HPDE6-E6E7 (cell line): ENCODE results near the gene CRACR2B.

Source experiments
- DNase-seq: peaks from one replicate; pipeline ENCODE4 v3.0.0; 2011; ENCODE audit warnings: missing footprints; ENCODE audit errors: extremely low spot score

The CRACR2B gene

DNA sequence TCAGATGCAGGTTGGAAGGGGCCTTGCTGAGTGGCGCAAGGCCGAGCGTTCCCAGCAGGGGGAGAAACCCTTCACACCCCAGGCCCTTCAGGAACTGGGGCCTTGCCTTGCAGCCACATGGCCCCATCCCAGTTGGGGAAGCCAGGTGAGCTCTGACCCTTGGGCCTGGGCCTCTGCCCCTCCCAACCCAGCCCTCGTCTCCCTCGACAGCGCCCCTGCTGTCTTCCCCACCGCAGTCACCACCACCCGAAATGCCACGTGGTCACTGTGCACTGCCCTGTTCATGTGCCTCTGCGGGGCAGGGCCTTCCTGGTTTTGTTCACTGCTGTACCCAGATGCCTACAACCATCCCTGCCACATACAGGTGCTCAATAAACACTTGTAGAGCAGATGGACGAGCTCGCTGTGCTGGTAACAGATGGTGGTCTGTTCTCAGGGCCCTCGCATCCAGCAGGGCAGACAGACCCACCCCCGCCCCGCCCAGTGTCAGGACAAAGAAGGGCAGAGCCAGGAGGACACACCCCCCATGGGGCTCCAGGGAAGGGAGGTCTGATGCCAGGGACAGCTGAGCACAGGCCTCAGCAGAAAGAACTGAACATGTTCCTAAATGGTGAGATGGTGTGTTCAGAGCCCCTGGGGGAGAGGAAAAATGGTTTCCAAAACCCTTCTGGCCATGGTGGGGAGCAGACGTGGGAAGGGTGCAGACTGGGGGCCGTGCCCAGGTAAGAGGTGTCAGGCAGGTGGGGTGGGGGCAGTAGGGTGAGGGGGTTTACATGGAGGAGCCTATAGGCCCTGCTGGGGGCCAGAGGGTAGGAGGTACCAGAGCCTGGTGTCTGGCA lies 10.9 kb downstream of the CRACR2B start:
- DNase-seq = no peak

DNA sequence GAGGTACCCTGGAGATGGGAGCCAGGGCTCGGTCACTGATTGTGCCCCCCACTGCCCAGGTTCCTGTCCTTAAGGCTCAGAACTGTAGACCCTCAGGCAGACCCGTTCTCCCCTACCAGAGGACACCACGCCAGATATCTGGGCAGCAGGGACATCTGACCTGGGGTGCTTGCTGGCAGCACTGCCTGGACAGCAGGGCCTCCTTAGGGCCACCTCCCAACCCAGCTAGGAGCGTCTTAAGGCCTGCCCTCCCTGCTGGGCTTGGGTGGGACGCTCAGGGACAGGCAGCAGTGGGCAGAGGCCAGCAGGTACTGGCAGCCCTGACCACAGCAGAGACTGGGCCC lies 11.5 kb downstream of the CRACR2B start:
- no peak for DNase-seq

DNA sequence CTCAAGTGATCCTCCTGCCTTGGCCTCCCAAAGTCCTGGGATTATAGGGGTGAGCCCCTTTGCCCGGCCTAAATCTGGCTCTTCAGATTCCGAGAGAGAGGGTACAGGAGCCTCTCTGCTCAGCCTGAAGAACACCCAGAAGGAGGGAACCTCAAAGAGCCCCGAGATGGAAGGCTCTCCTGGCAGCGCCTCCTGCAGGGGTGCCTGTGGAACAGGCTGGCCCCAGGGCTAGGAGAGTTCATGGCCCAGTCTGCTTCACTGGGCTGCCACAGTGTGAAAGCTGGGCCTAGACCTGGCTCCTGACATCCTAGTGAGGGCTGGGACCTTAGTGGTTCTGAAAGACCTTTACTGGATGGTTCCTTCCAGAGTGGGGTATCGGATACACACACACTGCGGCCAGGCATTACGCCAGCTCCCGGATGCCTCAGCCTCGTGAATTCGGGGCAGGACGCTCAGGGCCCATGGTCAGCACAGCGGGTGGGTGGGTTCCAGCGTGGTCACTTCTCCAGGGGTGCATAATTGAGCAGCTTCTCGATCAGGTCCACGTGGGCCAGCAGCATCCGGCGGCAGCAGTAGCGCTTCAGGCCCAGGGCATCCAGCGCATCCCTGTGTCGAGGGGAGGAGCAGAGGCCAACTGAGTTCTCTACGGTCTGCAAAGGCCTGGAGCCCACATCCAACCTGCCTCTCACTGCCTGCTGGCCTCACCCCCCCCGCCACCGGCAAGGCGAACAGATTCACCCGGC lies 12.3 kb downstream of the CRACR2B start:
- DNase-seq = no peak

DNA sequence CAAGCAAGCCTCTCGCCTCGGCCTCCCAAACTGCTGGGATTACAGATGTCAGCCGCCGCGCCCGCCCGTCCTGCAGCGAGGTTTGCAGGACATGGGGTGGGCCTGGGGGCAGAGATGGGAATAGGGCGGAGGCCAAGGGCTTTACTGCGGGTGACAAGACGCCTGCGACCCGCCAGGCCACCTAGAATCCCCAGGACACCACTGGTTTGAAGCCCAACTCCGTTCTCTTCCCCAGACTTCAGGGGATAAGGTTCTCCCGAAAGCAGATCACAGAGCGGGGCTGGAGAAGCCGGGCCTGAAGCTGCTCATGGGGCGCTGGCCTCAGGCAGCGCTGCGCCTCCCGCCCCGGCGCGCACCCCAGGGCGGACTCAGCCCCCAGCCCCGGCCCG lies 14.3 kb downstream of the CRACR2B start:
- no peak for DNase-seq

DNA sequence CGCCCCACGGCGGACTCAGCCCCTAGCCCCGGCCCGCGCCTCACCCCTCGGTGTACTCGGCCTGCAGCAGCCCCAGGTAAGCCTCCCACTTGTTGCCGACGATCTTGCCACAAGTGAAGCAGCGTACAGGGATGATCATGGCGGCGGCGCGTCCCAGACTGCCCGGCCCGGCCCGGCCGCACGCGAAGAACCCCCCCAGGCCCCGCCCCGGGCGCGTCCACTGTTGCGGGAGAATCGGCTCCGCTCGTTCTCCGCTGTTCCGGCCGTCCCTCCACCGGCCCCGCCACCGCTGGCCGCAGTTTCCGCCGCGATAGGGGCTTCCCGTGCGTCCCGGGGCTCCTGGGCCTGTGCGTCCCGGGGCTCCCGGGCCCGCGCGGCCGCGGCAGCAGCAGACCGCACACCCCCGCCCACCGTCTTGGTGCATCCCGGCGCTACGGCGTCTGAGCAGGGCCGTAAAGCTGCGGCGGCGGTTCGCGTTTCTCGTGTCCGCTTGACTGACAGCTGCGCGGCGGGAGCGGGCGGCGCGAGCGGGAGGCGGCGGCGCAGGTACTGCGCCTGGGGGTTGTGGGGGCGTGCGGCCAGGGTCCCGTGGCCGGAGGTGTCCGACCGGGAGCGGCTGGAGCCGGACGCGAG lies 14.8 kb downstream of the CRACR2B start, which contains the start of the genes POLR2L and TSPAN4:
Gene POLR2L (minus strand): TSS at position 160 of the 633 bp plus-strand sequence. CDS start 21 bp downstream, at position 139.
Gene TSPAN4 (plus strand): TSS at position 483 of the 633 bp plus-strand sequence. CDS start 7,453 bp downstream, outside the sequence.
- no peak for DNase-seq

DNA sequence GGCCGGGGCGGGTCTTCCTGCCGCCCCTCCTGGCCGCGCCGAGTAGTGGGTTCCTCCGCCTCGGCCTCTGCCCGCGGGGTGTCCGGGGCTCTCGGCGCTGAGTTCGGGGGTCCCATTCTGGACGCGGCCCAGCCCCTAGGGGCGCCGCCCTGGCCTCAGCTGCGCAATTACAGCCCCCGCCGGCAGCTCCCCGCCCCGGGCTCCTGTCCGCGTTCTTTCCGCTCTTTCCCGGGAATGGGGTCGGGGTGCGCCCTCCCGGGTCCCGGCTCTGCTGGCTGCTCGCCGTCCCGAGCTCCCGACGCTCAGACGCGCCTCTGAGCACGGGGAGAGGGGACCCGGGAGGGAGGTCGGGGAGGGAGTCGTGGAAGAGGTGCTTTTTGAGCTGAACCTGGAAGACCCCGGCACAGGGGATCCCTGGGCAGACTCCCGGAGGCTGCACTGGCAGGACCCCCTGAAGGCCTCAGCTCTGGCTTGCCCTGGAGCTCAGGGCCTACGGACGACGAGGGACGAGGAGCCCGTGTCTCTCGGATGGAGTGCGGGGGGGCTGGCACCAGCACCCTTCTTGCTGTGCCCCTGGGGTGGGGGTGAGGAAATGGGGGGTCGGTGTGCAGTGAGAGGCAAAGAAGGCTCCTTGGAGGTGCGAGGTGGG lies 15.5 kb downstream of the CRACR2B start:
- no peak for DNase-seq

DNA sequence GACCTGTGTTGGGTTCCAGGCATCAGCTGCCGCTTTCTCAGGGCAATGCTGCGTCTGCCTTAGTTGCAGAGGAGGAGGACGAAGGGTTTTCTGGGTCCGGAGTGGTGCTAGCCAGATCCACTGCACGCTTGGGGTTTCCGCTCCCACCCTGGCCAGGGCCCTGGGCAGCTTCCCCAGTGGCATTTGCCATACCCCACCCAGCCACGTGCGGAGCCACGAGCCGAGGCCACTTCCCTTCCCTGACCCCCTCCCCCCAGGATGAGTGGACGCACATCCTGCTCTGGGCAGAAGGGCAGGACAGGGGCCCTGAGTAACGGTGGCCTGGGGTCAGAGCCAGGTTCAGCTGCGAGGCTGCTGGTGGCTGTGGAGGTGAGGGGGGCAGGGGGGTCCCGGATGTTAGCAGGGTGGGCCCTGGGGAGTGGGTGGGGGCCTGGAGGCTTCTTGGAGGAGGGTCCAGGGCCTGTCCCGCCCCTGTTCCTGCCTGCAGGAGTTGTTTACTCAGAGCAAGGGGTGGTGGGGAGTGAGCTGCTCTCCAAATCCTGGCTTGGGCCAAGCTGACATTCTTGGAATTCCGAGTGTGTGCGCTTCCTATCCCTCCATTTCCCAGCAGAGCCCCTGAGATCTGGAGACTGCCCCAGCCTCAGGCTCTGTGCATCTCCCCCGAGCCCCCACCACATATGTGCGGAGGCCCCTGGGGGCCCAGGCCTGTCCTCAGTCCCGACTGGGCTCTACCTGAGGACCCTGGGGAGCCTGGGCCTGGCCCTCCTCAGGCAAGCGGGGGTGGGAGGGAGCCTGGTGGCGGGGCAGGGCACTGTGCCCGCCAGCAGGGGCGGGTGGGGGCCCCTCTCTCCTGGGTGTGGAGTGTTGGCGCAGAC lies 16.3 kb downstream of the CRACR2B start:
- DNase-seq = no peak

DNA sequence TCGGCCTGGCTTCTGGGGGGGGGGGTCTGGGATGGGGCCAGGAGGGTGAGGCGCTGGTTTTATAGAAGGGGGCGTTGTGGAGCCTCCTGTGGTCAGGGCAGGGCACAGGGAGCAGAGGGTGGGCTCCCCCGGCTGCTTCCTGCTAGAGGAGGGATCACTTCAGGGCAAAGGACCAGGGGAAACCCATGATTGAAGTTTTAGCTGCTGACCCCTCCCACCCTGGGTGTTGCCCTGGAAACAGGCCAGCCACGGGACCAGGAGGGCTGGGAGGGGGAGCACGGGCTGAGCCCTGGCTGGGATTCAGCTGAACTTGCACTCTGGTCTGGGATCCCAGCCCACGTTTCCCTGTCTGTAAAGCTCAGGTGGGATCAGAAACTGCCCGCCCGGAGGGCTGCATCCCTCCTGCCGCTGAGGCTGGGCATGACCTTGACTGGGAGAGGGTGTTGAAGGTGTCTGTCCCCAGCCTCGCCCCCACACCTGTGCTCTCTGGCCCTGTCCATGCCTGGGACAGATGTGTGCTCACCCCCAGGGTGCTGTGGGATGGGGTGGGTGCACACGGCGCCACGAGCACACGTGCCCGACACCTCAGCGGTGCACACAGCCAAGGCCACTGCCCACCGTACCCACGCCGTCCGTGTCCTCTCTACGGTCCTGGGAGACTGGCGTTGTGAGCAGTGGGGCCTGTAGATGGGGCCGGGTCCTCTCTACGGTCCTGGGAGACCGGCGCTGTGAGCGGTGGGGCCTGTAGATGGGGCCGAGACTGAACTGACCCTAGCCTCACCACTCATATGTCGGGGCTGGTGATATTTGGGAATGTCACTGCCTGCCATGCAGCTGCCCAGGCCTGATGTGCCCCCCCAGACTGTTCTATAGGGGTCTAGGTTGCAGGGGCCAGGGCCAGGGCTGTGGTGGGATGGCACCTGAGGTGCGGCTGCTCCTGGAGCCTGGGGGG lies 17.2 kb downstream of the CRACR2B start:
- DNase-seq = no peak

DNA sequence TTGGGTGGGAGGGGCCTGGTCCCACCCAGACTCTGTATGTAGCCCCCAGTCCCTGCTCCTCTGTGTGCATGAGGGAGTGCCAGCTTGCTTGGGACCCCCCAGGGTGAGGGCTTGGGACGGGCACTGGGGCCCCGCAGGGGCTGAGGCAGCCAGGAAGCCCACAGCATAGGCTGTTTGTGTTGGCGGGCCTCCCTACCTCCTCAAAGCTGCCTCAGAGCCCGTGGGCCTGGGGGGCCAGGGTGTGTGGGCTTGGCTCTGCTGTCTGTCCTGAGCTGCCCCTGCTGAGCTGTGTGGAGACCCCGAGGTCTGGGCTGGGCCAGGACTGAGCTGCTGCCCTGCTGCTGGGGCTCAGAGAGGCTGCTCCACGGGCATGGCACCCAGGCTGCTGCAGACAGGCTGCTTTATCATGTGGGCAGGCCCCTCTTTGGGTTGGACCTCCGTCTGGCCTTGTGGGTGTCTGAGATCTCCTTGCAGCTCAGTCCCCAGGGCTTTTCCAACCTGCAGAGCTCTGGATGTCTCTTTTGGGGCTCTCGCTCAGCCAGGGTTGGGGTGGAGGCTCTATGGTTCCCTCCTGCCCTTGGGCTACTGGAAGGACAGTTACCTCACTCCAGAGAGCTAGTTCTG lies 18.3 kb downstream of the CRACR2B start:
- DNase-seq = no peak

DNA sequence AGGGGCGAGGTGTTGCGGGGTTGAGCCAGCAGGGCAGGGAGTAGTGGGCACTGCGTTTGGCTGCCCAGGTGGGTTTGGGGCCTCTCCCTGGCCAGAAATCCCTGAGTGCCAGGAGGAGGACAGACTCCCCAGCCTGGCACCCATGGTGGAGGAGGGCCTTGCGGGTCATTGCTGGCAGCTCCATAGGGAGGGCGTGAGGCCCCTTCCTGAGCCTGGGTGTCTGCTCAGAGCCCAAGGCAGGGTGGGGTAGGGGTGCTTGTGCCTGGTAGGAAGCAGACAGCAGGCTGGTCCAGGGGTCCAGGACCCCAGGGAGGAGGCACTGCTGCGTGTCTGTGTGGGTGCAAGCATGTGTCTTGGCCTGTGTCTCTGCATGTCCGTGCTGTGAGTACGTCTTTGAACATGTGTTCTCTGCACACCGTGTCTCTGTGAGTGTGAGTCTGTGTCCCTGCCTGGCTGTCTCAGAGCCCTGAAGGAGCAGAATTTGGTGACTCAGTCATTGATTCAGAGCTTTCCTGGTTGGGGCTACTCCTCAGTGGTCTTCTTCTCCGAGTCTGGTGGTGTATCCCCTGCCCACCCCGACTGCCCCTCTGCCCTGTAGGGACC lies 18.9 kb downstream of the CRACR2B start:
- DNase-seq = no peak

DNA sequence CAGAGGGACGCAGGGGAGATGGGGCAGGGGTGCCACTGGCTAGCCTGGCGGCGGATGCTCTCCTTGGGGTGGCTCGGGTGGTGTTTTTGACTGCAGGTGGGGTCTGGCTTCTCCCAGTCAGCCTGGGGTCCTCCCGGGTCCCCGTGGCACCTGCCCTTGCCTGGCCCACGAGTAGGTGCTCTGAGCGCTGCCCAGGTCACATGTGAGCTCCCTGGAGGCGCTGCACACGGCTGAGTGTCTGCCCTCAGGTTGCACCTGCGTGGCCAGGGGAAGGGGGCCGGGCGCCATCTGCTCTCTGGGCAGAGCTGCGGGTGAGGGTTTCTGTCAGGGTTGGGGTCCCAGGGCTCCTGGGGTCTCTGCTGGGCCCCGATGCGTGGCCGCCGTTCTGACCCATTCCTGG lies 20.2 kb downstream of the CRACR2B start:
- DNase-seq = no peak

DNA sequence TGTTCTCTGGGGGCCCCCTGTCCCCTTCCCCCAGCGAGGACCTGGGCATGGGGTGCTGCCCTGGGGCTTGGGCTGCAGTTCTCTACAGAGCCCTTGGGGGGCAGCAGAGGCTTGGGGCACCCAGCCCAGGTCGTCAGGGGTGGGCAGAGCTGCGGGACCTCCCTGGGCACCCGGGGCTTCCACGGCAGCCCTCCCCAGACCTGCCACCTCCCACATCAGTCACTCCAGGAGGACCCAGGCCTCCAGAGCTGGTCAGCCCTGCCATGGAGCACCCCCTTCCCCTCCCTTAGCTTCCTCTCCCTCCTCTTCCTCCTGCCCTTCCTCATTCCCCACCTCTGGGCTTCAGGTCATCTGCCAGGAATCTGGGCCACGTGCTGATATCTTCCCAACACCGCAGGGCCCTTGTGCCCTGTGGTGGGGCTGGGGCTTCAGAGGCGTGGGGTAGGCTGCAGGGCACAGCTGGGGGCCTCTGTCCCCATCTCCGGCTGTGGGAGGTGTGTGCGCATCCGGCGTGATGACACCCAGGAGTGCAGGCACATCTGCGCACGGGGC lies 20.7 kb downstream of the CRACR2B start:
- DNase-seq = no peak

DNA sequence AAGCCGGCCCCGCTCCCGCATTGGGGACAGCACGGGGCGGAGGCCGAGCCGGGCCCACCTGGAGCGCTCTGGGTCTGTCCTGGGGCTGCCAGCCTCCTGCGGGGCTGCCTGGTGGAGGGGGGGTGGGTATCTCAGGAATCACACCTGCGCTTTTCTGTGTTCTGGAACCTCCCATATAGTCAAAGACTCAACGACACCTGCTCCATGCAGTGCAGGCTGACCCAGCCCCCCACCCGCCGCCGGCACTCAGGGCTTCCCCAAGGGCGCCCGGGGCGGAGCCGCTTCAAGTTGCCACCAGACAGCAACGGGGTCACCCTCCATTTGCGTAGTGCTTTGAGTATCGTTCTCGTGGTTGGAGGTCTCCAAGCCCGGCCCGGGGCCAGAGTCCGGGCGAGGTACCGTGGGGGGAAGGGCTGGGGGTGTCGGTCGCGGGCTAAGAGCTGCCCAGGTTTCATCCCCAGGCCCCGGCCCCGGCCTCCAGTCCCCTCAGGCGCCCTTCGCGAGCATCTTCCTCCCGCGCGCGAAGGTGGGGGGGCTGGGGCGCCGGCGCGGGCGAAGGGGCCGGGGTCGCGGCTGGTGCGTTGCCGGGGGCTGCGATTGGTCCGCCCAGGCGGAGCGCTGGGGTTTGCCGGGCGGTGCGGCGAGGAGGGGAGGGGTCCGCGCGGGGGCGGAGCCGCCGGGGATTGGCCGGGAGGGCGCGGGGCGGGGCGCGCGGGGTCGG lies 21.5 kb downstream of the CRACR2B start:
- DNase-seq = no peak

DNA sequence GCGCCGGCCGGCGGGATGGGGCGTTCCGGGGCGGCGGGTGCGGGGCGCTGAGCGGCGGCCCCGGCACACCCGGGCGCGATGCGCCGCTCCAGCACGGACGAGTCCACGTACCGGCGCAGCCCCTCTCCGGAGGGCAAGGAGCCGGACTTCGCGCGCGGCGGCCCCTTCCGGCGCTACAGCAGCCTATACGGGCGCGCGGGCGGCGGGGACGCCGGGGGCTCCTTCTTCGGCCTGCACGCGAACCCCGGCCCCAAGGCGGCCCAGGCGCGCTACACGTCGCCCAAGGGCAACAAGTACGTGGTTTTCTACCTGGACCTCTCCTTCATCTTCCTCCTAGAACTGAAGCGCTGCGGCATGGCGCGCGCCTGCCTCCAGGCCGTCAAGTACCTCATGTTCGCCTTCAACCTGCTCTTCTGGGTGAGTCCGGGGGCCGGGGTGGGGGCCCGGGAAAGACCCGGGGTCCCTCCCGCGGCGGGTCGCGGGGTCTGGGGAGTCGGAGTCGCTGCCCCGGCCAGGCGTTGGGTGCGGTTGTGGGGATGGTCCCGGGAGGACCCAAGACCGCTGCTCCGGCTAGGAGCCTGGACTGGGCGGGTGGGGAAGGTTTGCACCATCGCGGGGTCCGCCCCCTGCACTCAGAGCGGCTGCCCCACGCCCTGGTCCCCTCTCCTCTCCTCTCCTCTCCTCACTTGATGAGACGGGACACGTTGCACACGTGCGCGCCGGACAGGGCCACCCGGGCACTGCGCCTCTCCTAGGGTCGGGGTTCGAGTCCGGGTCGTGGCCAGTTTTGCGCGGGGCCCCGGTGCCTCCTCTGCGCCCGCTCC lies 22.4 kb downstream of the CRACR2B start:
- DNase-seq = no peak

DNA sequence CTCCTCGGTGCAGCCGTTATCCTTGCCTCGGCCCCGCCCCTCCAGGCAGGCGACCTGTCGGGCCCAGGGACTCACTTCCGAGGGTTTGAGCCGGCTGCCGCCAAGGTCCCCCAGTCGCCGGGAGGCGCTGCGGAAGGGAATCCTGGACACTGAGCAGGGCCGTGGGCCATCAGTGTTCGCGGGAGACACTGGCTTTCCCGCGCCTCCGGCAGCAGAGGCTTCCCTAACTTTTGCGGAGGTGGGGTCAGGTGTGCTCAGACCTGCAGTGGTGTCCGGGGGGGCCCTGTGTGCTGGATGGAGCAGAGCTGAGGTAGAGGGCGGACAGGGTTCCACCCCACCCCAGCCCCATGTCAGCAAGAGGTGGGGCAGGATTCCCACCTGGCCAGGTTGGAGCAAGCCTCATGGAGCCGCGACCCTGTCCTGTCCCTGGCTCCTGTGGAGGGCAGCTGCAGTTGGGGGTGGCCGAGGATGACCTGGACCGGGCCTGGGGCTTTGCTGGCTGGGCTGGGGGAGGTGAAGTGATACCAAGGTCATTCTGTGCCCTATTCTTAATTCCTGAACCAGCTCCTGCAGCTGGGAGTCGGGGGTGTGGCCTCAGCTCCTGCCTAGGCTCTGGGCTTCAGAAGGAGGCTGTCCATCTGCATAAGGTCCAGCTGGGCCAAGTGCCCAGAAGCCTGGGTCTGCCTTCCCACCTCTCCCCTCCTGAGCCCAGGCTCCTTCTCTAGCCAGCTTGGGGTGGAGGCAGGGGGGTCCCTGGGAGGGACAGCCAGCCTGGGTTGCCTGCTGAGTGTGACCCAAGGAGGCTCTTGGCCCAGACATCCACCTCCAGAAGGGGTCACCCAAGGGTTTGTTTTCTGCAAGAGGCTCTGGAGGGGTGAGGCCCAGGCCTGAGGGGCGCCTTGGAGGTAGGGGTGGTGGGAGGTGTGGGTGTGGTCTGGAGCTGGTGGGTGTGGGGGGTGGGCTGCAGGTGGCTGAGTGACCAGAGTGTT lies 23.4 kb downstream of the CRACR2B start:
- no peak for DNase-seq

DNA sequence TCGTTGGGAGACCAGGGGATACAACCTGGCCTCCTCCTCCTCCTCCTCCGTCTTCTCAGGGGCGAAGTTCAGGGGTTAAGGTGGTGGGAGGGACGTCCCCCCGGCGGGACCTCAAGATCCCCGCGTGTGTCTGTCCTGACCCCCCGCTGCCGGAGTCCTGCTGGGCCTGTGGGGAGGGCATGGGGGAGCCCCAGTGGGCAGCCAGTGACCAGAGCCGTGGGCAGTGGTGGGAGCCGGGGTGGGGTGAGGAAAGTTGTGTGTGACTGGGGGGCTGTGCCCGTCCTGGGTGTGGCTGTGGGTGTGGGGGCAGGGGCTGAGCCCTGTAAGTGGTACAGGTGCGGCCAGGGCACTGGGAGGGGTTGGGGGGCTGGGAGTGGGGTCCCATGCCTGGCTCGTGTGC lies 25.0 kb downstream of the CRACR2B start:
- DNase-seq = no peak
